Lower lobe of right lung (tissue), 2 donors: Measurements from ENCODE around the gene EPHA3. TPM values are rescaled to one million over a fixed set of nuclear protein-coding genes. Genes with fewer than 3 reads are reported as not detected.

Experiments
- ATAC-seq, 2 donors: fragments of 200-7000 bp; cut with Tn5 transposase; one replicate each; pipeline ENCODE4 v1.9.1; 2020 to 2022; ENCODE audit warnings: mild to moderate bottlenecking in 2 of 2, moderate library complexity in 2 of 2
- DNase-seq: peaks from one replicate; pipeline ENCODE4 v3.0.0-alpha.2; 2020
- H3K27ac ChIP-seq: fragments of 200-600 bp; one replicate; pipeline ENCODE4 v1.8.0; 2022
- H3K27me3 ChIP-seq: fragments of 200-600 bp; one replicate; pipeline ENCODE4 v1.8.0; 2022; ENCODE audit warnings: low read depth
- H3K36me3 ChIP-seq: fragments of 200-600 bp; one replicate; pipeline ENCODE4 v1.8.0; 2022; ENCODE audit warnings: mild to moderate bottlenecking
- H3K4me1 ChIP-seq: fragments of 200-600 bp; one replicate; pipeline ENCODE4 v1.8.0; 2022
- H3K4me3 ChIP-seq: fragments of 200-600 bp; one replicate; pipeline ENCODE4 v1.8.0; 2022; ENCODE audit warnings: mild to moderate bottlenecking
- H3K9me3 ChIP-seq: fragments of 200-600 bp; one replicate; pipeline ENCODE4 v1.8.0; 2022
- intact Hi-C: fragments of 100-400 bp; cut with DNase I; formaldehyde crosslinking; loops from one replicate; pipeline ENCODE4 v1.11.0; 2022
- total RNA-seq: library from RNA; stranded (reverse); fragmentation: NEBNext Ultra II Directional; extraction: Animal tissue kit (Norgen Biotek cat#: 25700); gene quantifications from one replicate; pipeline ENCODE4 v1.2.1, GENCODE V29; 2021
- TF ChIP-seq, protein P1 (sequence below): fragments of 200-600 bp; IDR thresholded peaks from one replicate; pipeline ENCODE4 v1.8.0; 2022; ENCODE audit warnings: antibody characterized with exemption, mild to moderate bottlenecking
- donor health status: DM: no; HTN: yes; CAD: no; lungs with severe emphysema.

Gene EPHA3
- total RNA-seq, 1 donor from 2014 or later, result 1.4 TPM

DNA sequence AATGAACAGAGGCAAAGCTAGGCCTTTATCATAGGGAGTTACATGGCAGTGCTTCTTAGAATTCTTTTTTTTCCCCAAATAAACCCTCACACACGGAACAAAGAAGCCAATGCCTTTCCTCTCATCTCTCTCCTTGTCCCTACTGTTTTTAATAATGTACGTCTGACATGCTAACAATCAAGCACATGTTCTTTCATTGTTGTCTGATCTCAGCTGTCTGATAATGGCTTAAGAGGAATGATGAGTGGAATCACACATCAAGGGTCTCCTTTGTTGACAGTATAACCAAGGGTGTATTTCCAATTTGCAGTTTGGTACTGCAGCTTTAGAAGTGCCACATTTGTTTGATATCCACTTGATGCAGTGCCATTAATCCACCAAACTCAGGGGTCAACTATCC, 34.8 kb upstream of the EPHA3 start:
- Histone ChIP-seq H3K4me1 (no peaks in the 10 kb centered on the region), H3K36me3 (no peaks in the 10 kb centered on the region), H3K9me3 (no peaks in the 10 kb centered on the region), H3K27ac (no peak overlapping the region), H3K27me3 (no peaks in the 10 kb centered on the region), H3K4me3 (no peak overlapping the region)
- TF ChIP-seq, protein P1, sequence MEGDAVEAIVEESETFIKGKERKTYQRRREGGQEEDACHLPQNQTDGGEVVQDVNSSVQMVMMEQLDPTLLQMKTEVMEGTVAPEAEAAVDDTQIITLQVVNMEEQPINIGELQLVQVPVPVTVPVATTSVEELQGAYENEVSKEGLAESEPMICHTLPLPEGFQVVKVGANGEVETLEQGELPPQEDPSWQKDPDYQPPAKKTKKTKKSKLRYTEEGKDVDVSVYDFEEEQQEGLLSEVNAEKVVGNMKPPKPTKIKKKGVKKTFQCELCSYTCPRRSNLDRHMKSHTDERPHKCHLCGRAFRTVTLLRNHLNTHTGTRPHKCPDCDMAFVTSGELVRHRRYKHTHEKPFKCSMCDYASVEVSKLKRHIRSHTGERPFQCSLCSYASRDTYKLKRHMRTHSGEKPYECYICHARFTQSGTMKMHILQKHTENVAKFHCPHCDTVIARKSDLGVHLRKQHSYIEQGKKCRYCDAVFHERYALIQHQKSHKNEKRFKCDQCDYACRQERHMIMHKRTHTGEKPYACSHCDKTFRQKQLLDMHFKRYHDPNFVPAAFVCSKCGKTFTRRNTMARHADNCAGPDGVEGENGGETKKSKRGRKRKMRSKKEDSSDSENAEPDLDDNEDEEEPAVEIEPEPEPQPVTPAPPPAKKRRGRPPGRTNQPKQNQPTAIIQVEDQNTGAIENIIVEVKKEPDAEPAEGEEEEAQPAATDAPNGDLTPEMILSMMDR, result no peak
- intact Hi-C loops, result no loop called here
- DNase-seq, result no peak
- no peak for ATAC-seq

DNA sequence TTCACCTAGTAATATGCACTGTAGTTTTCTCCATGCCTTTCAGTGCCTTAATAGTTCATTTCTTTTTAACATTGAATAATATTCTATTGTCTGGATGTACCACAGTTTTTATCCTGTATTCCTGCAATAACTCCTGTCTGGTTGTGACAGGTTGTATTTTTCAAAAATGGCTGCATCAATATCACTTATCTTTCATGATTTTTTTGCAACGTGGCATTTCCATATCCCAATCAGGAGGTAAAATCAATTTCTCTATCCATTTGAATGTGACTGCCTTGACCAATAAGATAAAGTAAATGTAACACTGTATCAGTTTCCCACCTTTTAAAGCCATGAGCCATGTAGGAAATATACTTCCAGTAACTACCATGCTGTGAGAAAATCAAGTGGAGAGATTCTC, 27.5 kb upstream of the EPHA3 start:
- TF ChIP-seq, protein P1, result no peak
- no peaks in the 10 kb centered on the region for H3K36me3 ChIP-seq
- no peaks in the 10 kb centered on the region for H3K9me3 ChIP-seq
- H3K4me1 ChIP-seq, result no peaks in the 10 kb centered on the region
- intact Hi-C loops, result no loop called here
- no peaks in the 10 kb centered on the region for H3K27me3 ChIP-seq
- no peak overlapping the region for H3K4me3 ChIP-seq
- DNase-seq, result no peak
- H3K27ac ChIP-seq, result no peak overlapping the region
- ATAC-seq, result no peak

DNA sequence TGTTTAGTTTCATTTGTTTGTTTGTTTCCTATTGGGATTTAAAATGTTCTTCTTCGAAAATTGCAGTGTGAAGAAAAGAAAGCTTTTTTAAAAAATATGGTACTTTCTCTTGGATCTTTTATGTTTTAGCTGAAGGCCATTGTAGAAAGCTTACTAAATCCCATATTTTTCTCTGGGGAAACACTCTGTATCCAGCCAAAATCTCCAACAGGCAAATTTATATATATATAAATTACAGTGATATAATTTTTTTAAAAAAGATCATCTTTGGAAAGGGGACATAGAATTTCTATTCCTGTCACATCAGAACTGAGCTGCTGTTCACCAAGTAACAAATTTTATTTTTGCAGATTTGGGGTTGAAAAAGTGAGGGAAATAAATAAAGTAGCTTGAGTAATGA, 19.6 kb upstream of the EPHA3 start:
- Histone ChIP-seq H3K9me3 (no peaks in the 10 kb centered on the region), H3K36me3 (no peaks in the 10 kb centered on the region), H3K27me3 (no peaks in the 10 kb centered on the region), H3K4me3 (no peak overlapping the region), H3K27ac (no peak overlapping the region), H3K4me1 (no peaks in the 10 kb centered on the region)
- DNase-seq (no peak), ATAC-seq (no peak)
- TF ChIP-seq, protein P1, result no peak
- intact Hi-C loops, result no loop called here

DNA sequence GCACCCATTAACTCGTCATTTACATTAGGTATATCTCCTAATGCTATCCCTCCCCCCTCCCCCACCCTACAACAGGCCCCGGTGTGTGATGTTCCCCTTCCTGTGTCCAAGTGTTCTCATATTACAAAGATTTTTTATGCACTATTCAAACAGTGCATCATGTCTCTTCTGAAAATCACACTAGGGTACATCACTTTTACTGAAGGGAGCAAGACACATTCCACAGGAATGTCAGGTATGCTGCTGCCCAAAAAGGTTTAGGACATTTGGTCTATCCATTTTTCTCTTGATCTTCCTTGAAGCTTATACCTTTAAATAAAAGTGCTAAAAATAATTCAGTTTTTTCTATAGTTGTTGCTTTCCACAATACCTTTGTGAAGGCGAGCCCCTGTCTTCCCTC, 9.2 kb upstream of the EPHA3 start:
- intact Hi-C loops, result no loop called here
- H3K4me3 ChIP-seq, result no peak overlapping the region
- TF ChIP-seq, protein P1, result no peak
- H3K27me3 ChIP-seq, result no peaks in the 10 kb centered on the region
- H3K36me3 ChIP-seq, result no peaks in the 10 kb centered on the region
- no peaks in the 10 kb centered on the region for H3K4me1 ChIP-seq
- DNase-seq (no peak), ATAC-seq (no peak)
- H3K9me3 ChIP-seq, result no peaks in the 10 kb centered on the region
- H3K27ac ChIP-seq, result no peak overlapping the region

DNA sequence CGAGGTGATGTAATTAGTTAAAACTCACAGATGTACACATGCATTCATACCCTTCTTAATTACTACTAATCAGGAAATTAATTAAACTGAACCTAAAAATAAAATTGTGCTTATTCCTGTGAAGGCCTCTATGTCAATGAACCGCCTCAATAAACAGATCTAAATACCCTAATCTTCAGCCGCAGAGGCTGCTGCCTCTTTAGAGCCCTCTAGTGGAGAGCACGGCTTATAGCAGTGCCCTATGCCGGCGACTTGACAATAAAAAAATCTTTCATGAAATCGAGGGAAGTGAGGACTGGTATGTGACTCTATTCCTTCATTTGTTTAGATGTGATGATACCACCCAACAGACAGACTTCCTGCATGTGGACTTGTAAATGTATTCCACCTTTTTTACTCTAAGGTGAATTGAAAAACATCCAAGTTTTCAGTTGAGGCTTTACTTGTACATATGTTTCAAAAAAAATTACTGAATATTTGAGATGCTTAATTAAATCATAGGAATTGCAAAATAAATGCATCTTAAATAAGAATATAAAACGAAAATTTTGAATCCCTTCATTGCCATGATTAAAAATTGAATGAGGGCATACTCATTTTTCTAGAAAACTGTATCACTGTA, 8.3 kb upstream of the EPHA3 start:
- intact Hi-C loops, result no loop called here
- TF ChIP-seq, protein P1, result peak; percentile 90
- ATAC-seq (peak; percentile 77 to 80), DNase-seq (peak; percentile 46)
- Histone ChIP-seq H3K27me3 (no peaks in the 10 kb centered on the region), H3K9me3 (no peaks in the 10 kb centered on the region), H3K4me3 (no peak overlapping the region), H3K27ac (no peak overlapping the region), H3K4me1 (no peaks in the 10 kb centered on the region), H3K36me3 (no peaks in the 10 kb centered on the region)
